HUES64 (cell line): ENCODE measurements around the gene UGGT2.
"Not testable (repeated sequence)": the region's sequence is repeated elsewhere in the genome, so short reads cannot be mapped to it uniquely, and the experiment has no call there.

Experiments used
- H3K27ac ChIP-seq: 2 replicates; pipeline ENCODE4 v1.7.0; 2013; ENCODE audit warnings: low read depth, low read length, inconsistent platforms
- H3K27me3 ChIP-seq: 2 replicates; pipeline ENCODE4 v1.6.1; 2013; ENCODE audit warnings: mild to moderate bottlenecking, low read length; ENCODE audit not compliant: insufficient read depth
- H3K36me3 ChIP-seq: 2 replicates; pipeline ENCODE4 v1.6.1; 2013; ENCODE audit warnings: mild to moderate bottlenecking, low read length; ENCODE audit not compliant: insufficient read depth
- H3K4me1 ChIP-seq: 2 replicates; pipeline ENCODE4 v1.6.1; 2013; ENCODE audit warnings: mild to moderate bottlenecking, low read length, moderate library complexity; ENCODE audit not compliant: insufficient read depth
- H3K4me3 ChIP-seq: 2 replicates; pipeline ENCODE4 v1.5.1; 2013; ENCODE audit warnings: mild to moderate bottlenecking, low read length, moderate library complexity
- H3K9ac ChIP-seq: 2 replicates; pipeline ENCODE4 v1.6.1; 2013; ENCODE audit warnings: mild to moderate bottlenecking, low read depth, low read length
- H3K9me3 ChIP-seq: 2 replicates; pipeline ENCODE4 v1.6.1; 2013; ENCODE audit warnings: low read depth, low read length; ENCODE audit not compliant: insufficient read depth
- WGBS: fragments of 150-250, 120-280 bp; methylation state at CpG from one replicate; pipeline ENCODE4 v1.1.7; 2013; ENCODE audit warnings: missing lambda C conversion rate; 5-methylcytosine and 5-hydroxymethylcytosine counted together

Gene UGGT2

GRCh38 chr13:95800436-95800835, 252.8 kb downstream of the UGGT2 start:
- H3K36me3 ChIP-seq, result no peaks in the 10 kb centered on the region
- no peak overlapping the region for H3K9ac ChIP-seq
- H3K27me3 ChIP-seq, result no peaks in the 10 kb centered on the region
- no peak overlapping the region for H3K27ac ChIP-seq
- H3K9me3 ChIP-seq, result no peaks in the 10 kb centered on the region
- H3K4me3 ChIP-seq, result no peak overlapping the region
- no peaks in the 10 kb centered on the region for H3K4me1 ChIP-seq
- 96% methylated on average over 1 of the region's 1 CpG for WGBS

- no peak overlapping the region for H3K9ac ChIP-seq
- H3K27ac ChIP-seq, result no peak overlapping the region
- H3K4me1 ChIP-seq, result no peaks in the 10 kb centered on the region
- no CpG with 5 or more reads among the region's 2 CpGs for WGBS
- H3K36me3 ChIP-seq, result peaks cover 16% of the 10 kb centered on the region
- no peaks in the 10 kb centered on the region for H3K9me3 ChIP-seq
- H3K27me3 ChIP-seq, result no peaks in the 10 kb centered on the region
- H3K4me3 ChIP-seq, result no peak overlapping the region
These were observed 256.2 kb downstream of the UGGT2 start for GRCh38 chr13:95797016-95797415.

- 89% methylated on average over 2 of the region's 3 CpGs for WGBS
- Histone ChIP-seq H3K4me1 (no peaks in the 10 kb centered on the region), H3K36me3 (peaks cover 27% of the 10 kb centered on the region), H3K9ac (no peak overlapping the region), H3K4me3 (no peak overlapping the region), H3K27me3 (no peaks in the 10 kb centered on the region), H3K27ac (no peak overlapping the region), H3K9me3 (no peaks in the 10 kb centered on the region)
These were observed 259.4 kb downstream of the UGGT2 start for GRCh38 chr13:95793781-95794180.

GRCh38 chr13:95793018-95793555, 260.1 kb downstream of the UGGT2 start:
- H3K9ac ChIP-seq, result no peak overlapping the region
- no peaks in the 10 kb centered on the region for H3K9me3 ChIP-seq
- H3K27ac ChIP-seq, result no peak overlapping the region
- peaks cover 31% of the 10 kb centered on the region for H3K36me3 ChIP-seq
- no peaks in the 10 kb centered on the region for H3K4me1 ChIP-seq
- H3K27me3 ChIP-seq, result no peaks in the 10 kb centered on the region
- no peak overlapping the region for H3K4me3 ChIP-seq
- 92% methylated on average over 3 of the region's 3 CpGs for WGBS

- H3K9me3 ChIP-seq, result no peaks in the 10 kb centered on the region
- 98% methylated on average over 6 of the region's 7 CpGs for WGBS
- no peaks in the 10 kb centered on the region for H3K27me3 ChIP-seq
- peaks cover 41% of the 10 kb centered on the region for H3K36me3 ChIP-seq
- no peak overlapping the region for H3K9ac ChIP-seq
- no peak overlapping the region for H3K4me3 ChIP-seq
- H3K27ac ChIP-seq, result no peak overlapping the region
- no peaks in the 10 kb centered on the region for H3K4me1 ChIP-seq
These were observed 262.0 kb downstream of the UGGT2 start for GRCh38 chr13:95791084-95791722.

- peaks cover 40% of the 10 kb centered on the region for H3K36me3 ChIP-seq
- not testable (repeated sequence) for H3K4me3 ChIP-seq, H3K4me1 ChIP-seq, H3K9me3 ChIP-seq, H3K27ac ChIP-seq, H3K27me3 ChIP-seq, H3K9ac ChIP-seq
These were observed 263.9 kb downstream of the UGGT2 start for GRCh38 chr13:95789315-95789714.

- H3K27ac ChIP-seq, result no peak overlapping the region
- 95% methylated on average over 2 of the region's 2 CpGs for WGBS
- peaks cover 36% of the 10 kb centered on the region for H3K36me3 ChIP-seq
These were observed 265.1 kb downstream of the UGGT2 start for GRCh38 chr13:95788100-95788463.

GRCh38 chr13:95787356-95788099, 265.7 kb downstream of the UGGT2 start:
- Histone ChIP-seq H3K27ac (no peak overlapping the region), H3K27me3 (no peaks in the 10 kb centered on the region), H3K9me3 (no peaks in the 10 kb centered on the region), H3K36me3 (peaks cover 31% of the 10 kb centered on the region), H3K9ac (no peak overlapping the region), H3K4me1 (no peaks in the 10 kb centered on the region), H3K4me3 (no peak overlapping the region)
- WGBS, result 82% methylated on average over 1 of the region's 1 CpG

More at GRCh38 chr13:95788100-95788463, 265.1 kb downstream of the UGGT2 start:
- H3K9ac ChIP-seq, result no peak overlapping the region
- H3K27me3 ChIP-seq, result no peaks in the 10 kb centered on the region
- no peak overlapping the region for H3K4me3 ChIP-seq
- H3K9me3 ChIP-seq, result no peaks in the 10 kb centered on the region
- no peaks in the 10 kb centered on the region for H3K4me1 ChIP-seq

- H3K27me3 ChIP-seq, result no peaks in the 10 kb centered on the region
- no peak overlapping the region for H3K4me3 ChIP-seq
- WGBS, result 94% methylated on average over 3 of the region's 3 CpGs
- H3K9ac ChIP-seq, result no peak overlapping the region
- H3K9me3 ChIP-seq, result no peaks in the 10 kb centered on the region
- H3K36me3 ChIP-seq, result peaks cover 15% of the 10 kb centered on the region; the same call in 1 of the 2 replicates
- no peaks in the 10 kb centered on the region for H3K4me1 ChIP-seq
- no peak overlapping the region for H3K27ac ChIP-seq
These were observed 268.3 kb downstream of the UGGT2 start for GRCh38 chr13:95784900-95785290.

- WGBS, result 90% methylated on average over 6 of the region's 6 CpGs
- Histone ChIP-seq H3K36me3 (peaks cover 15% of the 10 kb centered on the region; the same call in 1 of the 2 replicates), H3K9me3 (no peaks in the 10 kb centered on the region), H3K4me1 (no peaks in the 10 kb centered on the region), H3K4me3 (no peak overlapping the region), H3K9ac (no peak overlapping the region), H3K27ac (no peak overlapping the region), H3K27me3 (no peaks in the 10 kb centered on the region)
These were observed 268.9 kb downstream of the UGGT2 start for GRCh38 chr13:95784161-95784899.

- Histone ChIP-seq H3K4me1 (no peaks in the 10 kb centered on the region), H3K27me3 (no peaks in the 10 kb centered on the region), H3K9me3 (no peaks in the 10 kb centered on the region), H3K36me3 (peaks cover 14% of the 10 kb centered on the region; the same call in 1 of the 2 replicates), H3K9ac (no peak overlapping the region), H3K4me3 (no peak overlapping the region), H3K27ac (no peak overlapping the region)
- 82% methylated on average over 5 of the region's 5 CpGs for WGBS
These were observed 269.5 kb downstream of the UGGT2 start for GRCh38 chr13:95783747-95784146.
